ENCODE results near the gene CAND2.

Gene CAND2

DNA sequence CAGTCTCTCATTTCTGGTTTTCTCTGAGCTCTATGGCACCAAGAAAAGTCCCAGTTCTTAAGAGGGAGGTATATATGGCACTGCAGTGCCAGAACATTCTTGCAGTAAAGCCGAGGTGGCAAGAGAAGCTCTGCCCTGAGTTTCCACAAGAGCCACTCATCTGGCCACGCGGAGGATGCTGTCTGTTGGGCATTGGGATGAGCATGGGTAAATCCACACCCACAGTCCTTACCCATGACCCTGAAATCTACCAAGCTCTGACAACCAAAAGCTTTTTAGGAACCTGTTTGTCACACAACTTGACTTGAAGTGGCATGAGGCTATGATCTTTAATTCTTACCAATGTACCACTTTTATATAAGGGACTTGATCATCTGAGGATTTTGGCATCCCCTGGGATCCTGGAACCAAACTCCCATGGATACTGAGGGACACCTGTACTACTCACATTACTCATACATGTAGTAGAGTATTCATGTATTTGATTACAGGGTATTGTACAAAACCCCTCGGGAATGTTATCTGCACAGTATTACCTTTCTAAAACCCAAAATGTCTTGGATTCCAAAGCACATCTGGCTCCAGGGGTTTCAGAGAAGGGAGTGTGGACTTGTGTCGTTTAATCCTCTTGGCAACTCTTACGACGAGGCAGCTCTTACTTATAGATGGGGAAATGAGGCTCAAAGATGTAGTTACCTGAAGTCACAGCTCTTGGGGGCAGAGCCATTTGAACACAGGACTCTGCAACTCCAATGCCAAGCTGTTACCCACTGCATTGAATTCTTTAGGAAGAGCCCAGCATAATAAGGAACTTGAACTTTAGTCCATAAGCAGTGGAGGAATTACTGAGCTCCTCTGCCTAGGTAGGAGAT is 36.1 kb downstream of the CAND2 start:
- Histone ChIP-seq H4K20me1 (ENCODE audit: insufficient read depth, low read length) (no peaks in the 10 kb centered on the region), H3K79me2 (ENCODE audit: insufficient read depth, low read length) (0 out of 2 replicates have a peak, but pooled peaks cover 3% of the 10 kb centered on the region), H2AFZ (ENCODE audit: low read length) (no peak overlapping the region), H3K9ac (ENCODE audit: low read length) (no peak overlapping the region), H3K27ac (ENCODE audit: low read depth, low read length, poor library complexity, severe bottlenecking) (peak overlapping the region; percentile 11), H3F3A (ENCODE audit: insufficient read depth, low read length) (no peaks in the 10 kb centered on the region), H3K36me3 (ENCODE audit: insufficient read depth, low read length) (peaks cover 72% of the 10 kb centered on the region), H3K9me3 (ENCODE audit: low read length) (no peaks in the 10 kb centered on the region), H3K27me3 (ENCODE audit: insufficient read depth, low read length) (no peaks in the 10 kb centered on the region), H3K4me2 (ENCODE audit: low read length) (no peak overlapping the region), H3K4me3 (ENCODE audit: low read depth, low read length, poor library complexity, severe bottlenecking) (no peak overlapping the region), H3K4me1 (ENCODE audit: insufficient read depth, low read length, severe bottlenecking) (peaks cover 2% of the 10 kb centered on the region), H3K9me2 (ENCODE audit: low read depth, low read length) (no peaks in the 10 kb centered on the region)
- TF ChIP-seq, protein P1, sequence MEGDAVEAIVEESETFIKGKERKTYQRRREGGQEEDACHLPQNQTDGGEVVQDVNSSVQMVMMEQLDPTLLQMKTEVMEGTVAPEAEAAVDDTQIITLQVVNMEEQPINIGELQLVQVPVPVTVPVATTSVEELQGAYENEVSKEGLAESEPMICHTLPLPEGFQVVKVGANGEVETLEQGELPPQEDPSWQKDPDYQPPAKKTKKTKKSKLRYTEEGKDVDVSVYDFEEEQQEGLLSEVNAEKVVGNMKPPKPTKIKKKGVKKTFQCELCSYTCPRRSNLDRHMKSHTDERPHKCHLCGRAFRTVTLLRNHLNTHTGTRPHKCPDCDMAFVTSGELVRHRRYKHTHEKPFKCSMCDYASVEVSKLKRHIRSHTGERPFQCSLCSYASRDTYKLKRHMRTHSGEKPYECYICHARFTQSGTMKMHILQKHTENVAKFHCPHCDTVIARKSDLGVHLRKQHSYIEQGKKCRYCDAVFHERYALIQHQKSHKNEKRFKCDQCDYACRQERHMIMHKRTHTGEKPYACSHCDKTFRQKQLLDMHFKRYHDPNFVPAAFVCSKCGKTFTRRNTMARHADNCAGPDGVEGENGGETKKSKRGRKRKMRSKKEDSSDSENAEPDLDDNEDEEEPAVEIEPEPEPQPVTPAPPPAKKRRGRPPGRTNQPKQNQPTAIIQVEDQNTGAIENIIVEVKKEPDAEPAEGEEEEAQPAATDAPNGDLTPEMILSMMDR (IDR thresholded peaks at IDR 0.05; ENCODE audit: low read length): no peak
- no peak for TF ChIP-seq EZH2 (IDR thresholded peaks at IDR 0.05; ENCODE audit: borderline replicate concordance, low read length)

DNA sequence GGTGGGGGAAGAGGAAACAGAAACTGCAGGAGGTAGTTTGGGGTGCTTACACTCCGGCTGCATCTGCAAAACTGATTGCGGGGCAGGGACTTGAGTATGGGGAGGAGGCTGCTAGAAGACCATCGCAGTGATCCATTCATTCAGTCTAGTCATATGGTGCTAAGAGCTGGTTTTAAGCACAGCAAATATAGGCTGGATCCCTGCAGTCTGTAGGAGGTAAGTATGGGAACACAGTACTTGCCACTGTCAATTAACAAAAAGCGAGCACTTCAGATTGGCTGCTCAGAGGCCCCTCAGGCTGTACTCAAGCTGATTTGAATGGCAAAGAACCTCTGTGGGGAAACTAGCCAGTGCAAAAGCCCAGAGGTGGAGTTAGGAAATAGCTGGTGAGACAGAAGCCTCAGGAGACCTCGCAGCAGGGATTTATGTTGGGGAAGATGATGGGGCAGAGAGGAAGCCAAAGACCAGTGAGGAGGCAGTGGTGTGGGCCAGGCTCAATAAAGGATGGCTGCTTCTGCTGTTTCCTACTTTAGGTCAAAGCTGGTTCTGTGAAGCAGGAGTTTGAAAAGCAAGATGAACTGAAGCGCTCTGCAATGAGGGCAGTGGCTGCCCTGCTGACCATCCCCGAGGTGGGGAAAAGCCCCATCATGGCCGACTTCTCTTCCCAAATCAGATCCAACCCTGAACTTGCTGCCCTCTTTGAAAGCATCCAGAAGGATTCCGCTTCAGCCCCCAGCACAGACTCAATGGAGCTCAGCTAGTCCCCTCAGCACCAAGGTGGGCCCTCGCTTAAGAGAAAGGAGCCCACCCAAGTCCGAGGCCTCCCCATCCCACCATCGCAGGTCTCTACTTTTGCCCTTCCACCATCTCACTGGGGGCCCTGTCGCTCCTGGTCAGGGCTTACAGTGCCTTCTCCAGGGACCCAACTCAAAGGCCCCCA is 37.0 kb downstream of the CAND2 start:
- Histone ChIP-seq H3K79me2 (ENCODE audit: insufficient read depth, low read length) (peaks cover 8% of the 10 kb centered on the region; the same call in 1 of the 2 replicates), H3K9me2 (ENCODE audit: low read depth, low read length) (no peaks in the 10 kb centered on the region), H3K4me2 (ENCODE audit: low read length) (no peak overlapping the region), H4K20me1 (ENCODE audit: insufficient read depth, low read length) (no peaks in the 10 kb centered on the region), H2AFZ (ENCODE audit: low read length) (no peak overlapping the region), H3K27ac (ENCODE audit: low read depth, low read length, poor library complexity, severe bottlenecking) (no peak overlapping the region), H3K27me3 (ENCODE audit: insufficient read depth, low read length) (no peaks in the 10 kb centered on the region), H3K4me3 (ENCODE audit: low read depth, low read length, poor library complexity, severe bottlenecking) (no peak overlapping the region), H3K4me1 (ENCODE audit: insufficient read depth, low read length, severe bottlenecking) (peaks cover 11% of the 10 kb centered on the region), H3K36me3 (ENCODE audit: insufficient read depth, low read length) (peaks cover 81% of the 10 kb centered on the region), H3F3A (ENCODE audit: insufficient read depth, low read length) (no peaks in the 10 kb centered on the region), H3K9ac (ENCODE audit: low read length) (no peak overlapping the region), H3K9me3 (ENCODE audit: low read length) (no peaks in the 10 kb centered on the region)
- TF ChIP-seq EZH2 (IDR thresholded peaks at IDR 0.05; ENCODE audit: borderline replicate concordance, low read length): no peak

DNA sequence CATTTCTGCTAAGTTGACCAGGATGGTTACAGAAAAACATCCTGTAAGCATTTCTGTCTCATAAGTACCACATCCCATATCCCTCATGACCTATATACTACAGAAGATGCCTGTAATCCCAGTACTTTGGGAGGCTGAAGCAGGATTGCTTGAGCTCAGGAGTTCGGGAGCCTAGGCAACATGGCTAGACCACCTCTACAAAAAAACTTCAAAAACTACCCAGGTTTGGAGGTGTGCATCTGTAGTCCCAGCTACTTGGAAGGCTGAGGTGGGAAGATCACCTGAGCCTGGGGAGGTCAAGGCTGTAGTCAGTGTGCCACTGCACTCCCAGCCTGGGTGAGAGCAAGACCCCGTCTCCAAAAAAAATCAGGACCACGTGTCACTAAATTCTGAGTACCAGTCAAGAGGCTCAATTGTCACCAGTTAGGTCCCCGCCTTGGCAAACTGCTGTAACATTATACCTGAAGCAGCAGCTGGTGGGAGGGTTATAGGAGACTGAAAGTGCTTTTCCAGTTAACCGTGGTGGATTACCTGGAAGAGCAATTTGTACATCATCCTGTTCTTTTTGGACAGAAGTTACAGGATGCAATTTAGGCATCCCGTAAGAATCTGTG is 38.7 kb downstream of the CAND2 start:
- Histone ChIP-seq H3K9ac (ENCODE audit: low read length) (no peak overlapping the region), H4K20me1 (ENCODE audit: insufficient read depth, low read length) (0 out of 2 replicates have a peak, but pooled peaks cover 3% of the 10 kb centered on the region), H3K9me2 (ENCODE audit: low read depth, low read length) (no peaks in the 10 kb centered on the region), H3K4me3 (ENCODE audit: low read depth, low read length, poor library complexity, severe bottlenecking) (no peak overlapping the region), H3K79me2 (ENCODE audit: insufficient read depth, low read length) (peaks cover 25% of the 10 kb centered on the region), H3K36me3 (ENCODE audit: insufficient read depth, low read length) (peaks cover 98% of the 10 kb centered on the region), H3K4me1 (ENCODE audit: insufficient read depth, low read length, severe bottlenecking) (peaks cover 28% of the 10 kb centered on the region), H2AFZ (ENCODE audit: low read length) (no peak overlapping the region), H3K9me3 (ENCODE audit: low read length) (no peaks in the 10 kb centered on the region), H3K27me3 (ENCODE audit: insufficient read depth, low read length) (no peaks in the 10 kb centered on the region), H3K4me2 (ENCODE audit: low read length) (no peak overlapping the region), H3K27ac (ENCODE audit: low read depth, low read length, poor library complexity, severe bottlenecking) (no peak overlapping the region), H3F3A (ENCODE audit: insufficient read depth, low read length) (no peaks in the 10 kb centered on the region)
- no peak for TF ChIP-seq EZH2 (IDR thresholded peaks at IDR 0.05; ENCODE audit: borderline replicate concordance, low read length)
- TF ChIP-seq, protein P1 (IDR thresholded peaks at IDR 0.05; ENCODE audit: low read length): no peak

All from OCI-LY1 (cell line).